Osteoblast (primary cell): ENCODE results near the gene TMEM147. TPM values are rescaled to one million over a fixed set of nuclear protein-coding genes. Genes with fewer than 3 reads are reported as not detected.

Experiments
- DNase-seq: peaks from one replicate; pipeline ENCODE4 v3.0.0; 2011; ENCODE audit warnings: low spot score, mixed read lengths; ENCODE audit not compliant: insufficient read length; ENCODE audit errors: missing footprints
- H2AFZ ChIP-seq: 2 replicates; pipeline ENCODE4 v1.6.0; 2011; ENCODE audit warnings: mild to moderate bottlenecking, low read length
- H3K27ac ChIP-seq: 2 replicates; pipeline ENCODE4 v1.5.1; 2011; ENCODE audit warnings: mild to moderate bottlenecking, low read depth, low read length, moderate library complexity
- H3K27me3 ChIP-seq: 2 replicates; pipeline ENCODE4 v1.6.0; 2012; ENCODE audit warnings: mild to moderate bottlenecking, control low read depth, inconsistent platforms, low read length, moderate library complexity; ENCODE audit not compliant: insufficient read depth
- H3K36me3 ChIP-seq: 2 replicates; pipeline ENCODE4 v1.5.1; 2011; ENCODE audit warnings: mild to moderate bottlenecking, low read length, control low read depth, moderate library complexity; ENCODE audit not compliant: insufficient read depth
- H3K4me1 ChIP-seq: 2 replicates; pipeline ENCODE4 v1.5.1; 2011; ENCODE audit warnings: mild to moderate bottlenecking, low read length, control low read depth, moderate library complexity; ENCODE audit not compliant: insufficient read depth
- H3K4me2 ChIP-seq: 2 replicates; pipeline ENCODE4 v1.6.0; 2011; ENCODE audit warnings: mild to moderate bottlenecking, low read length; ENCODE audit not compliant: insufficient read depth
- H3K4me3 ChIP-seq: fragments of 200-600 bp; sonication (generic); 3 replicates; pipeline ENCODE4 v1.5.1; 2012; ENCODE audit warnings: mild to moderate bottlenecking, low read length, inconsistent platforms; ENCODE audit not compliant: insufficient read depth
- H3K79me2 ChIP-seq: 2 replicates; pipeline ENCODE4 v1.6.0; 2012; ENCODE audit warnings: mild to moderate bottlenecking, low read length, control low read depth, inconsistent platforms; ENCODE audit not compliant: insufficient read depth
- H3K9me3 ChIP-seq: 2 replicates; pipeline ENCODE4 v1.5.1; 2011; ENCODE audit warnings: low read depth, low read length, control low read depth
- H4K20me1 ChIP-seq: 2 replicates; pipeline ENCODE4 v1.6.0; 2012; ENCODE audit warnings: mild to moderate bottlenecking, low read length, control low read depth; ENCODE audit not compliant: insufficient read depth
- CTCF ChIP-seq: IDR thresholded peaks from 2 replicates; pipeline ENCODE4 v1.5.1; 2011; ENCODE audit warnings: mild to moderate bottlenecking, low read depth, low read length, moderate library complexity; ENCODE audit errors: extremely low read depth
- total RNA-seq: library from RNA; depleted of rRNA; stranded (reverse); fragments of >200 nt; gene quantifications from 2 replicates; pipeline ENCODE4 v1.2.3, GENCODE V29; 2012

The TMEM147 gene
- total RNA-seq, 1 donor, result 98.8 TPM

GRCh38 chr19:35531291-35531690 lies 14.1 kb upstream of the TMEM147 start:
- Histone ChIP-seq H3K4me2 (no peak overlapping the region), H3K9me3 (no peaks in the 10 kb centered on the region), H3K79me2 (no peaks in the 10 kb centered on the region), H3K36me3 (no peaks in the 10 kb centered on the region), H3K27me3 (peaks cover 10% of the 10 kb centered on the region), H3K4me1 (peaks cover 13% of the 10 kb centered on the region), H3K4me3 (no peak overlapping the region), H4K20me1 (no peaks in the 10 kb centered on the region), H3K27ac (no peak overlapping the region), H2AFZ (no peak overlapping the region)
- DNase-seq, result peak; percentile 39
- no peak for TF ChIP-seq CTCF

- H3K9me3 ChIP-seq, result no peaks in the 10 kb centered on the region
- H3K27ac ChIP-seq, result no peak within 1 kb of the TSS
- peaks cover 10% of the 10 kb centered on the region for H3K27me3 ChIP-seq
- H3K79me2 ChIP-seq, result no peaks in the 10 kb centered on the region
- peak within 1 kb of the TSS; percentile 39 for H3K4me3 ChIP-seq
- H3K4me2 ChIP-seq, result peak within 1 kb of the TSS; percentile 60
- no peaks in the 10 kb centered on the region for H4K20me1 ChIP-seq
- TF ChIP-seq CTCF, result no peak
- peaks cover 6% of the 10 kb centered on the region for H3K4me1 ChIP-seq
- H3K36me3 ChIP-seq, result no peaks in the 10 kb centered on the region
- DNase-seq, result peak; percentile 73
- H2AFZ ChIP-seq, result peak within 1 kb of the TSS; percentile 47
Observed at GRCh38 chr19:35533201-35533821, 12.1 kb upstream of the TMEM147 start, which contains the start of gene GAPDHS. TSS of gene GAPDHS (plus strand) at chr19:35533456. CDS start at chr19:35533528, 72 bp downstream.

- H2AFZ ChIP-seq, result peak overlapping the region; percentile 47
- H3K9me3 ChIP-seq, result no peaks in the 10 kb centered on the region
- DNase-seq, result peak; percentile 77
- peaks cover 4% of the 10 kb centered on the region for H3K4me1 ChIP-seq
- H3K36me3 ChIP-seq, result no peaks in the 10 kb centered on the region
- no peak overlapping the region for H3K27ac ChIP-seq
- TF ChIP-seq CTCF, result no peak
- peak overlapping the region; percentile 39 for H3K4me3 ChIP-seq
- H4K20me1 ChIP-seq, result no peaks in the 10 kb centered on the region
- H3K4me2 ChIP-seq, result peak overlapping the region; percentile 60
- no peaks in the 10 kb centered on the region for H3K79me2 ChIP-seq
- H3K27me3 ChIP-seq, result peaks cover 10% of the 10 kb centered on the region
Observed at GRCh38 chr19:35533822-35534392, 11.5 kb upstream of the TMEM147 start.

- TF ChIP-seq CTCF, result no peak
Observed at GRCh38 chr19:35534803-35535480, 10.5 kb upstream of the TMEM147 start.

More at GRCh38 chr19:35534803-35535480, 10.5 kb upstream of the TMEM147 start:
- Histone ChIP-seq H4K20me1 (no peaks in the 10 kb centered on the region), H3K9me3 (no peaks in the 10 kb centered on the region), H3K4me1 (peaks cover 4% of the 10 kb centered on the region), H2AFZ (no peak overlapping the region), H3K4me2 (no peak overlapping the region), H3K27me3 (peaks cover 10% of the 10 kb centered on the region), H3K36me3 (no peaks in the 10 kb centered on the region), H3K4me3 (no peak overlapping the region), H3K27ac (no peak overlapping the region), H3K79me2 (no peaks in the 10 kb centered on the region)
- peak; percentile 74 for DNase-seq
